GM12864 (cell line): ENCODE measurements around the gene MDH1.

Source experiments
- DNase-seq: peaks from one replicate; pipeline ENCODE4 v3.0.0-alpha.2; 2011; ENCODE audit warnings: low read depth
- H3K4me3 ChIP-seq: 2 replicates; pipeline ENCODE4 v1.5.1; 2011; ENCODE audit warnings: mild to moderate bottlenecking, low read depth, low read length, control low read depth
- TF ChIP-seq, protein P1 (sequence below): IDR thresholded peaks from 2 replicates; pipeline ENCODE4 v1.5.1; 2011; ENCODE audit warnings: low read depth, mild to moderate bottlenecking, moderate library complexity, low read length, control low read depth, inconsistent platforms; ENCODE audit errors: missing control alignments

Gene MDH1

DNA sequence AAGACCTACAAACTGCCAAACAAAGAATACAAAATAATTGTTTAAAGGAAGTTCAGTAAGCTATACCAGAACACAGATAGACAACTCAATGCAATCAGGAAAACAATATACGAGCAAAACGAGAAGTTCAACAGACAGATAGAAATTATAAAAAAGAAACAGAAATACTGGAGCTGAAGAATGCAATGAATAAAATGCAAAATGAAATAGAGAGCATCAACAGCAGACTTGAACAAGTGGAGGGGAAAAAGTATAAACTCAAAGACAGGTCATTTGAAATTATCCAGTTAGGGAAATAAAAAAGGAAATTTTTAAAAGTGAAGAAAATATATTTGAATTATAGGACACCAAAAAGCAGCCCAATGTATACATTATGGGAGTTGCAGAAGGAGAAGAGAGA lies 43.6 kb downstream of the MDH1 start:
- no peak overlapping the region for H3K4me3 ChIP-seq
- DNase-seq, result no peak
- TF ChIP-seq, protein P1, sequence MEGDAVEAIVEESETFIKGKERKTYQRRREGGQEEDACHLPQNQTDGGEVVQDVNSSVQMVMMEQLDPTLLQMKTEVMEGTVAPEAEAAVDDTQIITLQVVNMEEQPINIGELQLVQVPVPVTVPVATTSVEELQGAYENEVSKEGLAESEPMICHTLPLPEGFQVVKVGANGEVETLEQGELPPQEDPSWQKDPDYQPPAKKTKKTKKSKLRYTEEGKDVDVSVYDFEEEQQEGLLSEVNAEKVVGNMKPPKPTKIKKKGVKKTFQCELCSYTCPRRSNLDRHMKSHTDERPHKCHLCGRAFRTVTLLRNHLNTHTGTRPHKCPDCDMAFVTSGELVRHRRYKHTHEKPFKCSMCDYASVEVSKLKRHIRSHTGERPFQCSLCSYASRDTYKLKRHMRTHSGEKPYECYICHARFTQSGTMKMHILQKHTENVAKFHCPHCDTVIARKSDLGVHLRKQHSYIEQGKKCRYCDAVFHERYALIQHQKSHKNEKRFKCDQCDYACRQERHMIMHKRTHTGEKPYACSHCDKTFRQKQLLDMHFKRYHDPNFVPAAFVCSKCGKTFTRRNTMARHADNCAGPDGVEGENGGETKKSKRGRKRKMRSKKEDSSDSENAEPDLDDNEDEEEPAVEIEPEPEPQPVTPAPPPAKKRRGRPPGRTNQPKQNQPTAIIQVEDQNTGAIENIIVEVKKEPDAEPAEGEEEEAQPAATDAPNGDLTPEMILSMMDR, result no peak

DNA sequence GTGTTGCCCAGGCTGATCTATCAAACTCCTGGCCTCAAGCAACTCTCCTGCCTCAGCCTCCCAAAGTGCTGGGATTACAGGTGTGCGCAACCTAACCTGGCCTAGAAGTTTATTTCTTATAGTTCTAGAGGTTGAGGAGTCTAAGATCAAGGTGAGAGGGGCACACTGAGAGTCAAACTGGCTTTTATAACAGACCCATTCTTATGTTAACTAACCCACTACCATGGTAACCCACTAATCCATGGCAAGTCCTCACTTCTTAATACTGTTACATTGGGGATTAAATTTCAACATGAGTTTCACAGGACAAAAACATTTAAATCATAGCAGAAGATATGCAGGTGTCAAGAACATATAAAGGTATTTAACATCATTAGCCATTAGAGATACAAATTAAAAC lies 50.6 kb downstream of the MDH1 start:
- TF ChIP-seq, protein P1, result no peak
- H3K4me3 ChIP-seq, result no peak overlapping the region
- DNase-seq, result no peak

DNA sequence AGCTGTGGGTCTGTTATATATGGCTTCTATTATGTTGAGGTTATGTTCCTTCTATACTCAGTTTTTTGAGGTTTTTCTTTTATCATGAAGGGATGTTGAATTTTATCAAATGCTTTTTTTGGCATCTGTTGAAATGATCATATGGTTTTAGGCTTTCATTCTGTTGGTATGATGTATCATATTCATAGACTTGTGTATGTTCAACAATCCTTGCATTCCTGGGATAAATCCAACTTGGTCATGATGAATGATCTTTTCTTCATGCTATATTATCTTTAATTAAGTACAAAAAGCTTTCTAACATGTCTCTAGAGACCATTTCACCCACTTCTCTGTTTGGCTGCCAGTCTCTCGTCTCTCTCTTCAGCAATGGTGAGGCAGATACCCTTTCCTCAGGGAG lies 54.2 kb downstream of the MDH1 start:
- no peak for DNase-seq

DNA sequence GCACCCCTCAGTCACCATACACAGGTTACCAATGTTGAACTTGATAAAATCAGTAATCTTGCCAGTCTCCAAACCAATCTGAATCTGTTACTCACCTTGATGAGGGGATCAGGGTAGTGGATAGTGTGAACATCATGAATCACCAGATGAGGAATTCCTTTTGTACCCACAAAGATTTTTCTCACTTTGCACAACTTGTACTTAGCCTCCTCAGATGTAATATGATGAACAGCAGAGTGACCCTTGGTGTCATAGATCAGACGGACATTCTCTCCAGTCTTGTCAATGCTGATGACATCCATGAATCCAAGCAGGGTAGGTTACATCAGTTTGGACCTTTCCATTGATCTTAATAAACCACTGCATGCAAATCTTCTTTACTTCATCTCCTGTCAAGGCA lies 54.7 kb downstream of the MDH1 start:
- no peak for DNase-seq
- TF ChIP-seq, protein P1, result no peak
- no peak overlapping the region for H3K4me3 ChIP-seq

More for the DNA sequence above, 54.2 kb downstream of the MDH1 start:
- TF ChIP-seq, protein P1, result no peak
- H3K4me3 ChIP-seq, result no peak overlapping the region

DNA sequence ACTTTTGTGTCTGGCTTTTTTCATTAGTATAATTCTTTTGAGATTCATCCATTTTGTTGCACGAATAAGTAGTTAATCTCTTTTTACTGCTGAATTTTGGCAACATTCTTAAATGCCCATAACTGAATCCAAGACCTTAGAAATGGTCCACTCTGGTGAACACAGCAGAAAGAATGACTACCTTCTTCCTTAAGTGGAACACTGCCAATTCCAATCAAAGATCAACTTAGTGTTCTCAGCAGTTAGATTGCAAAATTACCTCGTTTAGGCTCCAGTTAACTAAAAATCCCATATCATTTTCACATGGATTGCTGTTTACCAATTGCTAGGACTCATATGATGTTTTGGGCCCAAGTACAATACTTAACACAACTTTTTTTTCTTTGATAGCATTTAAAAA lies 59.9 kb downstream of the MDH1 start:
- TF ChIP-seq, protein P1, result no peak
- DNase-seq, result no peak
- H3K4me3 ChIP-seq, result no peak overlapping the region

DNA sequence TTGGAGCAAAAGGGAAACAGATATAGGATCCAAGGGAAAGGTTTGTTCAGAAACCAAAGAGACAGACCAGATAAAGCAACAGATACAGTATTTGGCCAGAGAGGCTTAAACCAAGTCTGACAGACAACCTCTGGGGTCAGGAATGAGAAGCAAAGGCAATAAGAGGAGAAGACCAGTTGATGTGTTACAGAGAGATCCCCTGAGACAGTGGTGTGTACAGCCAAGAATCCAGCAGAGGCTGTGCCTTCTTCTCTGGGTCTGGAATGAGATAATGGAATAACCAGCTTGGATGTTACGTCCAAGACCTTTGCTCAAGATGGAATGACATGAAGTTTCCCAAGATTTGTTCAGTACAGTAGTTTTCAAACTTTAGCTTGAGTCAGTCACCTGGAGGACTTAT lies 61.1 kb downstream of the MDH1 start:
- no peak for DNase-seq
- no peak overlapping the region for H3K4me3 ChIP-seq
- TF ChIP-seq, protein P1, result no peak

DNA sequence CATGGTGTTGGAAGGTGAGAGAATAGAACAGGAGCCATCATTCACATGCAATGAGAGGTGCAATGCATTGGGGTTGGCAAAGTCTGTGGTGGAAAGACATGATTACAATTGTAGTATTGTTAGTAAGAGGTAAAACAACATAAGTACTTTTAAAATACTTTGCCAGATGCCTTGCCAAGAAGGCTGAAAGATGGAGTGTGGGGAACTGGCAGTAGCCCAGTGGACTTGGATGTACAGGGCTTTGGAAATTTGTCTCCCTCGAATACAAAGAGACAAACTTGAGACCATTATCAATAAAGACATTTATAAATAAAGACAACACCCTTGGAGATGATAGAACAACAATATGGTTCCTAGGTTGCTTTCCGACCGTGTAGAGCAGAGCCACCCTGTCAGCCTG lies 62.0 kb downstream of the MDH1 start:
- no peak overlapping the region for H3K4me3 ChIP-seq
- TF ChIP-seq, protein P1, result no peak
- no peak for DNase-seq
